ENCODE data around the gene CDK5.
"Not testable (repeated sequence)": the region's sequence is repeated elsewhere in the genome, so short reads cannot be mapped to it uniquely, and the experiment has no call there.

Gene CDK5

GRCh38 chr7:151035026-151035717 lies 22.5 kb downstream of the CDK5 start:
- no peak for DNase-seq
- no peak for TF ChIP-seq GATA1 (IDR thresholded peaks at IDR 0.05; ENCODE audit: low read depth, low read length)
- no peak for TF ChIP-seq POLR2A (IDR thresholded peaks at IDR 0.05; ENCODE audit: low read length)

- no peak for DNase-seq
- peak; percentile 15 for TF ChIP-seq POLR2A (IDR thresholded peaks at IDR 0.05; ENCODE audit: low read length)
- TF ChIP-seq GATA1 (IDR thresholded peaks at IDR 0.05; ENCODE audit: low read depth, low read length): no peak
Measured at GRCh38 chr7:151034312-151035025, 23.2 kb downstream of the CDK5 start.

DNA sequence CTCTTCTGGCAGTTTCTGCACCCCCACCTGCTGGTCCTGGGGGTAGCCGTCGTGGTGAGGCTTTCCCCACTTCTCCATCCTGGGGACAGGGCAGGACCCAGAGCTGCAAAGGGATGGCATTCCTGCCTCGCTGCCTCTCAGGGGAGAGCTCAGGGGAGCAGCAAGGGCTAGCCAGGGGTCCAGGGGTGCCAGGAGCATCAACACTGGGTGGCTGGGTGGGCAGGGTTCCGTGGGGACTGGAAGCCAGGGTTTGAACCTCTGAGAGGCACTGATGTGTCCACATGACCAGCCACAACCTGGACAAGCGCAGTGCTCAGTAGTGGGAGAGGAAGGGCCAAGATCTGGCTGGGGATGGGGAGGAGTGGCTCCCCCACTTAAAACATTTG lies 23.8 kb downstream of the CDK5 start:
- TF ChIP-seq GATA1 (IDR thresholded peaks at IDR 0.05; ENCODE audit: low read depth, low read length) (no peak), POLR2A (IDR thresholded peaks at IDR 0.05; ENCODE audit: low read length) (no peak)
- no peak for DNase-seq

DNA sequence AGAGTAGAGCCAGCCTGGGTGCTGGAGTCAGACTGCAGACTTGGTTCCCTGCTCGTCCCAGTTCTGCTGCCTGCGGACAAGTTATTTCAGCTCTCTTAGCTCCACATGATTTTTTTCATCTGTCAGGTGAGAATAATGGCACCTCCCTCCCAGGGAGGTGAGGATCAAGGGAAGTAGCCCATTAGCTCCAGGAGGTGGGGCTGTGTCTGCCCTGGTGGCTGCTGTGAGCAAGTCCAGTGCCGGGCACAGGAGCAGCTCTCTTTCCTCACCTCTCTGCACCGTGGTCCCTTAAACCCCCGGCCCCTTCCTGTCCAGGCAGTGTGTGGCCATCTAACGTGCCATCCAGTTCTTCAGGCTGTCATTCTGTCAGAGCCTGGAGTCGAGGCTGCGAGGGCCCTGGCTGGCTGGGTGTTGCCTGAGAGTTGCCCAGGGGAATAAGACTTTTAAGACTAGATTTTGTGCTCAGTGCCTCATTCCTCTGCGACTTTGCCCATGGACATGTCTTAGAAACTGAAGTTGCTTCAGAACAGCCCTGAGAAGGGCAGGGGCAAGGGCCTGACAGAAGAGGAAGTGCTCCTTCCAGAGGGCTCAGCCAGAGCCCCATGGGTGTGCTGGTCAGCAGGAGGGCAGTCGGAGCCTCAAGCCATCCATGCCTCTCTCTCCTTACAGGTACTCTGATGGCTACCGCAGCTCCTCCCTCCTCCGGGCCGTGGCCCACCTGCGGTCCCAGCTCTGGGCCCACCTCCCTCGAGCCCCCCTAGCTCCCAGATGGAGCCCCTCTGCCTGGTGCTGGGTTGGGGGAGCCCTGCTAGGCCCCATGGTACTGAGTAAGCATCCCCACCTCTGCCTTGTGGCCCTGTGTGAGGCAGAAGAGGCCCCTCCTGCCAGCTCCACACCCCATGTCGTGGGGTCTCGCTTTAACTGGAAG lies 24.5 kb downstream of the CDK5 start:
- DNase-seq: no peak
- TF ChIP-seq POLR2A (IDR thresholded peaks at IDR 0.05; ENCODE audit: low read length) (no peak), GATA1 (IDR thresholded peaks at IDR 0.05; ENCODE audit: low read depth, low read length) (no peak)

DNA sequence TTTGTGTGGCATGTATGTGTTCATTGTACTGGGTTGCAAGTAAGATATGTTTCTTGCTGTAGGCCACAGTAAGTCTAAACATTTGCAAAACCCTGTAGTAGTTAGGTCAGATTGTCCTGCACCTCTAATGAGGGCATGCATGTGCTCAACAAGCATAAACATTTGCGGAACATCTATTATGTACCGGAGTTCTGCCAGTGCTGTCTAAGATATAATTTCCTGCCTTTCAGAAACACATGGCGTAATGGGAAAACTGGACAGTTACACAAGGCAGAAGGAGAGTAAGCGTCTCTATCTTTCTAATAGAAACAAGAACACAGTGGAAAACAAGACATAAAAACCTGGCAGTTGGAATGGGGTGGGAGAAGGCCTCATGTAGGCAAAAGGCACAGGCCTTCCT lies 26.7 kb downstream of the CDK5 start:
- TF ChIP-seq GATA1 (IDR thresholded peaks at IDR 0.05; ENCODE audit: low read depth, low read length) (no peak), POLR2A (IDR thresholded peaks at IDR 0.05; ENCODE audit: low read length) (no peak)
- no peak for DNase-seq

- TF ChIP-seq POLR2A (IDR thresholded peaks at IDR 0.05; ENCODE audit: low read length) (no peak), GATA1 (IDR thresholded peaks at IDR 0.05; ENCODE audit: low read depth, low read length) (no peak)
- no peak for DNase-seq
Measured at GRCh38 chr7:151028948-151029501, 28.7 kb downstream of the CDK5 start.

DNA sequence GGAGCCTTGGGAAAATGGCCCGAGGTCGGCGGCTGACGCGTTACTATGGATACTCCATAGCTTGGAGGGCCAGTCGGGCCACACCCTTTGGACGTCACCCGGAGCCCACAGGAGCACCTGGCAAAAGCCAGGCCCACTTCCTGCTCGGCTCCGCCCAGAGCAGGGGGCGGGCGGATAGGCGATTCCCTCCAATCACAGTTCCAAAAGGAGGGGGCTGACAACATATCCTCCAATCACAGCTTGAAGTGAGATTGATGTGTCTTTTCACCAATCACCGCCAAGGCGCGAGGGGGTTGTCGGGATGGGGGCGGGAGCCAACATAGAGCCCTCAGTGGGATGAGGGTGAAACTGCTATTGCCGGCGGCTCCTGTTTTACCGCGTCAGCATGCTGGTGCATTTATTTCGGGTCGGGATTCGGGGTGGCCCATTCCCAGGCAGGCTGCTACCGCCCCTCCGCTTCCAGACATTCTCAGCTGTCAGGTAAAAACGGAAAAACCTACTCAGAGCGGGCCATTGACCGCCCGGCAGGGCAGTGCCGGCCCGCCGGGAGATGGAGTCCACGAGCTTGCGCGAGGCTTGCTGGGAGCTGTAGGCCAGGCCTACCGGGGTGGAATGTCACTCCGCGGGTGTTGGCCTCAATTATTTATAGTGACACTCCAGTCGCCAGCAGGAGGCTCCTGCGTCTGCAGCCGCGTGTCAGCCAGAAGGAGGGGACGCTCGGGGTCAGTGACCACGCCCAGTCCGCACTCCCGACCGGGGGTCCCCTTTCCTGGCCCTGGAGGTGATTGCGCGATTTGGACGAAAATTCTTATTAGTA lies 29.4 kb downstream of the CDK5 start, which contains the start of gene ABCB8:
Gene ABCB8 (plus strand): TSS at position 320 of the 817 bp plus-strand sequence. CDS start 66 bp downstream, at position 386.
- DNase-seq: peak; percentile 99
- TF ChIP-seq GATA1 (IDR thresholded peaks at IDR 0.05; ENCODE audit: low read depth, low read length) (no peak), POLR2A (IDR thresholded peaks at IDR 0.05; ENCODE audit: low read length) (peak; percentile 90)

DNA sequence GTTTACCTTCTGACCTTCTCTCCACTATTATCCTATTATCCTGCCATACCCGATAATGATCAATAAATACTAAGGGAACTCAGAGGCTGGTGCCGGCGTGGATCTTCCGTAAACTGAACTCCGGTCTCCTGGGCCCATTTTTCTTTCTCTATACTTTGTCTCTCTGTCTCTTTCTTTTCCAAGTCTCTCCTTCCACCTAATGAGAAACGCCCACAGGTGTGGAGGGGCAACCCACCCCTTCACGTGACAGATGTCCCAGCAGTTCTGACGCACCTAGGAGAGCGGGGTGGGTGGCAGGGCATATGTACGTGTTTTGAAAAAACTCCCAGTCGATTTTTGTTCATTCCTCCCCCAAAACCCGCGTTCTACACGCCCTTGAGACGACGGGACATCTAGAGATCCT lies 30.0 kb downstream of the CDK5 start:
- not testable (repeated sequence) for DNase-seq

DNA sequence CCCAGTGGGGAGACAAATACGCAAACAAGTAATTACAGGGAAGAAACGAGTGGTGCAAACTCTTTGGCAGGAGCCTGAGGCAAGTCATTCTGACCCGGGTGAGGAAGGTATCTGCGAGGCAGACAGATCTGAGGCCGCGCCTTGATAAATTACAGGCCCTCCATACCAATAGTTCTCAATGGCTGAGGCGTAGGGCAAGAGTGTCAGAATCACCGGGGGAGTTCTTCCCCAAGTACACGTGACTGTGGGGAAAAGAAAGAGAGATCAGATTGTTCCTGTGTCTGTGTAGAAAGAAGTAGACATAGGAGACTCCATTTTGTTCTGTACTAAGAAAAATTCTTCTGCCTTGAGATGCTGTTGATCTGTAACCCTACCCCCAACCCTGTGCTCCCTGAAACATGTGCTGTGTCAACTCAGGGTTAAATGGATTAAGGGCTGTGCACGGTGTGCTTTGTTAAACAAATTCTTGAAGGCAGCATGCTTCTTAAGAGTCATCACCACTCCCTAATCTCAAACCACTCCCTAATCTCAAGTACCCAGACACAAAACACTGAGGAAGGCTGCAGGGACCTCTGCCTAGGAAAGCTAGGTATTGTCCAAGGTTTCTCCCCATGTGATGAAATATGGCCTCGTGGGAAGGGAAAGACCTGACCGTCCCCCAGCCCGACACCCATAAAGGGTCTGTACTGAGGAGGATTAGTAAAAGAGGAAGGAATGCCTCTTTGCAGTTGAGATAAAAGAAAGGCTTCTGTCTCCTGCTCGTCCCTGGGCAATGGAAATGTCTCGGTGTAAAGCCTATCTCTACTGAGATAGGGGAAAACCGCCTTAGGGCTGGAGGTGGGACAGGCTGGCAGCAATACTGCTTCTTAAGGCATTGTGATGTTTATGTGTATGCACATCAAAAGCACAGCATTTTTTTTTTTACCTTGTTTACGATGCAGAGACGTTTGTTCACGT lies 30.6 kb downstream of the CDK5 start:
- DNase-seq: peak; percentile 66 to 83

DNA sequence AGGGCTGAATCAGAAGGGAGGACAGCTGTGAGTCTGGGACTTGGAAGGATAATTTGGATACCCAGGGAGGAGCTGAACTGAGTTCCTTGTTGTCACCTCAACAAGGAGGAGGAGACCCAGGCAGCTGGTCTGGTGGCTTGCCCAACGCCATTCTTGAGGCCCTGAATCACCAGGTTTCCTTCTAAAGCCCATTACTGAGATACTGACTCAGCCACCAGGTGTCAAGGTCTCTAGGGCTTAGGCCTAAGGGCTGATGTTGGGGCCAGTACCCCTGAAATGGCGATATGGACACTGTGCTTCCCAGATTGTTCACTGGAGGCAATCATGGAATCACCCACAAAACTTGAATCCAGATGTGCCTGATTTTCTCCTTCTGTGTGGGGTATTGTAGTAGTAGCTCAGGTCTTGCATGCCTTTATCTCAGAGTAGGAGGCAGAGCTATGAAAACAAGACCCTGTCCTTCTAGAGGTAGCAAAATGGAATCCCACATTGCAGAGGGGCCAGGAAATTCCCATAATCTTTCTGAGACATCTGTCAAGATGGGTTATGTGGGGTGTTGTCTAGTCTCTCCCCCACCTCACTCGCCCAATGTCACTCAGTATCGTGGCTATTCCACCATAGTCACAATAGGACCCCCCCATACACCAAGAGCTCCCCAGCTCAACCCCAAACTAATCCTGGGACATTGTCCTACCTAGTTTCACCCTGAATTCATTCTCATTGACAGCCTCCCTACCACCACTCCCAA lies 31.6 kb downstream of the CDK5 start:
- no peak for TF ChIP-seq POLR2A (IDR thresholded peaks at IDR 0.05; ENCODE audit: low read length)
- no peak for TF ChIP-seq GATA1 (IDR thresholded peaks at IDR 0.05; ENCODE audit: low read depth, low read length)
- DNase-seq: peak; percentile 35

DNA sequence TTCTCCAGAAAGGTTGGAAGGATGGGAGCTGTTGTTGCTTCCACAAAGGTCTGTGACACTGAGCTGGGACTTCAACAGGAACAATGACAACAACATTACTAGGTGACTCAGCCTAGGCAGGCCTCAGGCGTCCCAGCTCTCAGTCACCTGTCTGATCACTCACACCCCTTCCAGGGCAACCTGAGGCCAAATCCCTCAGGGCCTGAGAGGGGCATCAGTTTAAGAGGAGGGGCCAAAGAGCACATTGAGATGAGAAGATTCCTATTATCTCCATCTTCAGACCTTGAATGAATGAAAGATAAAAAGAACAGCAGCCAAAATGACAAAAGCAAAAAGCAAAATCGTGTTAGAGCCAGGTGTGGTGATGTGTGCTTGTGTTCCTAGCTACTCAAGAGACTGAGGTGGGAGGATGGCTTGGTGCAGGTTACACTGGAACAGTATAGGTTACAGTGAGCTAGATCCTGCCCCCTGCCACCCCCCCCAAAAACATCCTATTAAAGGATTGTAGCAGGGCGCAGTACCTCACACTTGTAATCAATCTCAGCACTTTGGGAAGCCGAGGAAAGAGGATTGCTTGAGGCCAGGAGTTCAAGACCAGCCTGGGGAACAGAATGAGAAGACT lies 33.2 kb downstream of the CDK5 start, which contains the start of gene ATG9B:
Gene ATG9B (minus strand): TSS at position 60 of the 622 bp plus-strand sequence. CDS start 71 bp downstream, outside the sequence.
- DNase-seq: no peak
- TF ChIP-seq POLR2A (IDR thresholded peaks at IDR 0.05; ENCODE audit: low read length): no peak
- no peak for TF ChIP-seq GATA1 (IDR thresholded peaks at IDR 0.05; ENCODE audit: low read depth, low read length)

Data from erythroblast (primary cell).